ENCODE measurements around the gene RBPJ.

DNA sequence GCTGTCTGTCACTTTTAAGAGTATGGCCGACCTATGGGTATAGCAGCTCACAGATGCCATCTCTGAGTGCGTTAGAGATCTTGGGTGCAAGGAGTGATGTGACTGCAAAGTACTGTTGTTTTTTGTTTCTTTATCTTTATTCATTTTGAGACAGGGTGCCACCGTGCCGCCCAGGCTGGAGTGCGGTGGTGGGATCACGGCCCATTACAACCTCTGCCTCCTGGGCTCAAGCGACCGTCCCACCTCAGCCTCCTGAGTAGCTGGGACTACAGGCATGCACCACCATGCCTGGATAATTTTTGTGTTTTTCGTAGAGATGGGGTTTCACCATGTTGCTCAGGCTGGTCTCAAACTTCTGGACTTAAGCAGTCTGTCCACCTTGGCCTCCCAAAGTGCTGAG lies 98.0 kb downstream of the RBPJ start:
- TF ChIP-seq CEBPB (IDR thresholded peaks at IDR 0.05; ENCODE audit: low read depth, low read length), result no peak
- TF ChIP-seq CHD2 (IDR thresholded peaks at IDR 0.05; ENCODE audit: low read length), result no peak
- no peak for TF ChIP-seq EP300 (IDR thresholded peaks at IDR 0.05; ENCODE audit: borderline replicate concordance in 1 of 2, low read depth in 2 of 2, low read length in 2 of 2)
- TF ChIP-seq, protein P1, sequence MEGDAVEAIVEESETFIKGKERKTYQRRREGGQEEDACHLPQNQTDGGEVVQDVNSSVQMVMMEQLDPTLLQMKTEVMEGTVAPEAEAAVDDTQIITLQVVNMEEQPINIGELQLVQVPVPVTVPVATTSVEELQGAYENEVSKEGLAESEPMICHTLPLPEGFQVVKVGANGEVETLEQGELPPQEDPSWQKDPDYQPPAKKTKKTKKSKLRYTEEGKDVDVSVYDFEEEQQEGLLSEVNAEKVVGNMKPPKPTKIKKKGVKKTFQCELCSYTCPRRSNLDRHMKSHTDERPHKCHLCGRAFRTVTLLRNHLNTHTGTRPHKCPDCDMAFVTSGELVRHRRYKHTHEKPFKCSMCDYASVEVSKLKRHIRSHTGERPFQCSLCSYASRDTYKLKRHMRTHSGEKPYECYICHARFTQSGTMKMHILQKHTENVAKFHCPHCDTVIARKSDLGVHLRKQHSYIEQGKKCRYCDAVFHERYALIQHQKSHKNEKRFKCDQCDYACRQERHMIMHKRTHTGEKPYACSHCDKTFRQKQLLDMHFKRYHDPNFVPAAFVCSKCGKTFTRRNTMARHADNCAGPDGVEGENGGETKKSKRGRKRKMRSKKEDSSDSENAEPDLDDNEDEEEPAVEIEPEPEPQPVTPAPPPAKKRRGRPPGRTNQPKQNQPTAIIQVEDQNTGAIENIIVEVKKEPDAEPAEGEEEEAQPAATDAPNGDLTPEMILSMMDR (IDR thresholded peaks at IDR 0.05; ENCODE audit: control extremely low read depth in 1 of 3, insufficient read depth in 1 of 3, low read depth in 1 of 3, low read length in 3 of 3), result no peak
- TF ChIP-seq RAD21 (IDR thresholded peaks at IDR 0.05 in 1 of 2, conservative IDR thresholded peaks at IDR 0.05 in 1 of 2; ENCODE audit: low read depth in 2 of 2, low read length in 2 of 2), result no peak
- TF ChIP-seq POLR2AphosphoS5 (IDR thresholded peaks at IDR 0.05; ENCODE audit: low read depth, low read length), result no peak
- no peak for TF ChIP-seq POLR2A (IDR thresholded peaks at IDR 0.05; ENCODE audit: control extremely low read depth in 1 of 2, low read depth in 2 of 2, low read length in 2 of 2)
- no peak for TF ChIP-seq TAF1 (IDR thresholded peaks at IDR 0.05; ENCODE audit: low read depth, low read length)
- no peak for TF ChIP-seq CHD1 (IDR thresholded peaks at IDR 0.05; ENCODE audit: low read depth, low read length)
- no peak for TF ChIP-seq HDAC2 (IDR thresholded peaks at IDR 0.05; ENCODE audit: borderline replicate concordance in 1 of 2, low read depth in 2 of 2, low read length in 2 of 2)
- TF ChIP-seq EGR1 (IDR thresholded peaks at IDR 0.05; ENCODE audit: borderline replicate concordance, low read depth, low read length), result no peak
- TF ChIP-seq CREB1 (IDR thresholded peaks at IDR 0.05), result no peak
- no peak for TF ChIP-seq YY1 (IDR thresholded peaks at IDR 0.05; ENCODE audit: low read depth, low read length)
- TF ChIP-seq EZH2 (IDR thresholded peaks at IDR 0.05; ENCODE audit: low read depth, low read length, severe bottlenecking), result no peak

Data from H1 (cell line).